GM20431 (cell line): Measurements from ENCODE around the gene CCSER1.

Experiments used
- in situ Hi-C: fragments of 300-500 bp; cut with MseI, MboI; formaldehyde crosslinking; loops from one replicate; pipeline ENCODE4 v1.15.0; 2020; ENCODE audit warnings: low sequenced_read_pairs; ENCODE audit not compliant: unreplicated experiment

The CCSER1 gene

DNA sequence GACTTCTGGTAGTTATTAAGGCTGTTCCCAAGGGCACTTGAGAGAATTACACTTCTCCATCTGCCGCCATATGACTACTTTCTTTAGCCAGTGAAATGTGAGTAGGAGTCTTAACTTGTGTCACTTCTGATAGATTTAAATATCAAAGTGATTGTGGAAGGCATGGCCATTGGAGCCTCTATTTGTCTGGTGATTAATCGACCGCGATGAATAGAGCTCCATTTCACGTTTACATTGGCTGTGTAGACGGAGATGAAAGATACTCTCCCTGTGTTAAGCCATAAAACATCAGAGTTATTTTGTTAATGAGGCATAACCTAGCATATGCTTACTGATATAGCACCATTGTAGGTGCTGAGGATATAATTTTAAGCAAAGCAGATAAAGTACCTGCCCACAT, 852.4 kb downstream of the CCSER1 start:
- in situ Hi-C loops: no loop called here

DNA sequence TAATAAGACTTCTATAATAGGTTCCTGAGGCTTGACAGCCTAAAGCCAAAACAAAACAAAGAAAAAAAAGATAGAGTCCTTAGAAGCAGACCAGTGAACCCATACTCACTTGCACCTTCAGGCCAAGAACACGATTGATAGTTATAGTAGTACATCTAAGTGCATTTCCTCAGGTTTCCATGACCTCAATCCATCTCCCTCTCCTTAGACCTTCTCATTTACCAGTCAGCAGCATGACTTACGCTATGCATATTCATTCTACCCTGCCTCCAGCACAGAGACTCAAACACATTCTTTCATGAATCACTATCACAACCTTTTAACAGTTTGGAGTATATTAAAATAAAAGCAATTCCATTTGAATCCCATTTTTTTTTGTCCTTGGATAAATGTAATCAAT, 855.6 kb downstream of the CCSER1 start:
- in situ Hi-C loops: no loop called here

DNA sequence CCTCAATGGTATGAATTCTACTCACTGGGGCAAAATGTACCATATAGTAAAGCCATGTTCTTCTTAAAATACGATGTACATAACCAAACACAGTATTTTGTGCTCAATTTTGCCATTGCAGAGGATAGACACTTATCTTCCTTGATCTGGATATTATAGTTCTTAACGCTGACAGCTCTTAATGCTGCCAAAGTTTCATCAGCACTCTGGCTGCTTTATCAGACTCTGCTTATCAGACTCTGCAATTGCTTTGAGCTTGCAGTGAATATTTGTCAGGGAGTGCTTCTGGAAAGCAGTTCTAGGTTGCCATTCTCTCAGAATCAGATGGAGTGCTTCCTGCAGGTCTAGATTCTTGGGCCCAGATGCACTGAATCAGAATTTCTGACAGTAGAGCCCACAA, 863.1 kb downstream of the CCSER1 start:
- in situ Hi-C loops: no loop called here

DNA sequence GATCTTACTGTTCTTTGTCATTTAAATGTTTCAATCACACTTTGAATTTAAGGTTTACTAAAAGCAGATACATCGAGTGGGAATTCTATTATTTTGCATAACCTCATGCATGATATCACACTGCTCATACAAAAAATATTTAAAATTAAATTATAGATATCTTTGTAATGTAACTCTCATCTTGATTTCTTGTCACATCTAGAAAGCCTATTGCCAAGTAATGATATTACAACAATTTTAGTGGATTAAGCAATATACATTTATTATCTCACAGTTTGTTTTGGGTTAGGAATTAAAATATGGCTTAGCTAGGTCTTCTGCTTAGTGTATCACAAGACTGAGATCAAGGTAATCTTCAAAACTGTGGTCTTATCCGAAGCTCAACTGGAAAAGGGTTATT, 865.0 kb downstream of the CCSER1 start:
- in situ Hi-C loops: no loop called here

DNA sequence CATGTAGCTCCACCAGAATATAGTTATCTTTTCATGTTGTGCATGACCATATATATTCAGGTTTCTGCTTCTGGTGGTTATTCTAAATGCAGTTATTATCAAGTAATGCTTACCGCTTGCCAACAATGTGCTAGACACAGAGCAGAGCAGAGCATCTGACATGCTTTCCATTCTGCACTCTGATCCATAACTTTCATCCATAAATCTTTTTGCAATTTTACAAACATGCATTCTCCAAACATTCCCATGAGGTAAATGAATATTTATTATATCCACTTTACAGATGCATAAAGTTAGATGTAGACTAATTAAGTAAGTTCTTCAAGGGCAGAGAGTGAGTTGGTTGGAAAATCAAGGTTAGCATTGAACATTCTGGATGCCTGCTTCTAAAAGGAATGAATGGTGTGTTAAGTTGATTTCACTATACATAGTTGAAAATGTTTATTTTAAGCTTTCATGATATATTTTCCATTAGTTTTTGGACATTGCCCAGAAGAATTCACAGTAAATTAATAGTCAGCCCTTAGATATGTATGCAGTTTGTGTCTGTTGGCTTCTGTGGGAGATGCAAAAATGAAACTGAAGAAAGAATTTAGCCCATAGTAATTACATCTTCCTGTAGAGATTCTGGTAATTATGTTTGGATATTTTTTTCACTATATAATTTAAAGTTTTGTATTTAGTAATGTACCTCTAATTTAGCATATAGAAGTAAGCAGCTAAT, 867.8 kb downstream of the CCSER1 start:
- in situ Hi-C loops: no loop called here

DNA sequence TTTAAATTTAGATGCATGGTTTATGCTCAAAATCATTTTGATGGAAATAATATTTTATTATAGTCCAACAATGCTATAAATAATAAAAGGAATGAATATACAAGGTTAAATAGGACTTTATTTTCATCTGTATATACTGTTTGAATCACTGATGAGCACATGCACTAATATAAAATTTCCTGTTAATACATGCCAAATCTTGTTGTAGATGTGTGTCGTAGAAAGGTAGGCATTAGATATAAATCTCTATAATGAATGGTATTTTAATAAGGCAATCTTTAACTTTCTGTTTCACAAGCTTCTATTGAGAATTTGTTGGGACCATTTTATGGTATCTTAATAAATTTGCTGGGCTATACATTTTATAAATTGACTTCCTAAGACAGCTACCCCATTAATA, 868.8 kb downstream of the CCSER1 start:
- in situ Hi-C loops: no loop called here

DNA sequence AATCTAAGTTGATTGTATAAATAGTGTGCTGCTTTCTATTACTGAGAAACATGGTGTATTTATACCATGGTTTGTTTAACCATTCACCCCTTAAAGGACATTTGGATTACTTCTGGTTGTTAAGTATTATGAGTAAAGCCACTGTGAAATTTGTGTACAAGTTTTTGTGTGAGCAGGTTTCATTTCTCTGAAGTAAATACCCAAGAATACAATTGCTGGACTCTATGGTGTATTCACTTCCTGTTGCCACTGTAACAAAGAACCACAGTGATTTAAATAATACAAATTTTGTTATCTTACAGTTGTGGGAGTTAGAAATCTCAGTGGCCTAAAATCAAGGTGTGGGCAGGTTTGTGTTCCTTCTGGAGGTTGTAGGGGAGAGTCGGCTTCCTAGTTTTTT, 869.6 kb downstream of the CCSER1 start:
- in situ Hi-C loops: no loop called here

DNA sequence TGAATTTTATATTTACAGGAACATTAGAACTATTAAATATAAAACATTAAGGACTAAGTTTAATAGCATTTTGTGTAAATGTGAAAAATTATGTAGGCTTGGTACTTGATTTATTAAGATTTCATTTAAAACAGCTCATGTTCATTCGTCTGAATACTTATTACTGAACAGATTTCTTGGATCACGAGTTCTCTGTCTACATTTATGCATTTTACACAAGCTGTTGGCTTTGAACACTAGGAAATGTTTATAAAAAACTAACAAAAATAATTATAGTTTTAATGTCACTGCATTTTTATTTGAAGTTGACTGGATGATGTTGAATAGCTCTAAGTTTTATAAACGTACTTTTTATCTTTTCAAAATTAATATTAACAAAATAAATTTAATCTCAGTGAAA, 888.7 kb downstream of the CCSER1 start:
- in situ Hi-C loops: no loop called here

DNA sequence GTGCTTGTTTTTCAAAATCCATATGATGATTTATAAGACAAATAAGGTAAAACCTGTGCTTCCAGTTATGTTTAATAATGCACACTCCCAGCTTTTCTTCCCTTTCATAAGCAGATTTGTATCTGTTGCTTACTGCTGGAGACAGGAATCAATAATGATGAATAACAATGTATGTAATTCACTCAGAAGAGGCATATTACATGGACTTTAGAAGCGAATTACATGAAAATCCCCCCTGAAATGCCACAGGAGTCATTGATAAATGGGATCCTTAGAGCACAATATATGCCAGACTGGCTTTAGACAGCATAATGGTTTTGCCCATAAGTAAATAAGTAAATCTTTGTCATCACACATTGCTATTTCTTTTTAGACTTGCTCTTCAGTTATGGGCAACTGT, 892.3 kb downstream of the CCSER1 start:
- in situ Hi-C loops: no loop called here

DNA sequence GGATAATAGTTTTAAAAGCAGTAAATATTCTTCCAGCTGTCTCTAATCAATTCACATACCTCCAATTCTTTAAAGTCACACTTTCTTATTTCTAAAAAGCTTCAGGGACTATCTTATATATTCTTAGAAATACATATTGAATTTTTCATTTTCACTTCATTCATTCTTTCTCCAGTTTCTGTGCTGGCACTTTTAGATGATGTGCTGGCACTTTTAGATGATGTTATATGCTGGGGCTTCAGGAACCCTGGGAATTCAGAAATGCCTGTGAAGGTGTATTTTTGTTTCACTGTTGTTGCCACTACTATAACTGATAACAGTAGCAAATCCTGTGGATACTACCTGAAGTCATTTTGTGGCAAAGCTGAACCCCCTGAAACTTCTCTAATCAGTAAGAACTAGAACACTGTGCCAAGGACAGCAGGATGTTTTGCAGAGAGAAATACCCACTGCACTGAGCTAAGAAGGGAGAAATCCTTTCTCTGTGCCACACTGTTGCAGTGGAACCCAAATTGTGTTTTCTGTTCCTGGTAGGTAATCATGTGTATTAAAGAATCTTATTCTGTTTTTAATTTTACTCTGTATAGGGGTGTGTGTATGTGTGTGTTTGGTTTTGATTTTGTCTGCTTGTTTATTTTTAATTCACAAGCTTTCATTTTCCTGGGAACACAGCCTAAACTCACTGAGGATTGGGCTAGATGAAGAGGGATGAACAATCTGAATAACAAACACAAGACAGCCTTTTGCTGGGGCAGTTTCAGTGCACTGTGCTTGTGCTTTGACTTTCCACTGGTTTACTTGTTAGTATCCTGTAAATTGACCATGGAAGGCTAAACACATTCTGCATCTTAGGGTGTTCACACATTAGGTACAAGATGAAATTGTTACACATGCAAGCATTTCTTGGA, 898.3 kb downstream of the CCSER1 start:
- in situ Hi-C loops: no loop called here

DNA sequence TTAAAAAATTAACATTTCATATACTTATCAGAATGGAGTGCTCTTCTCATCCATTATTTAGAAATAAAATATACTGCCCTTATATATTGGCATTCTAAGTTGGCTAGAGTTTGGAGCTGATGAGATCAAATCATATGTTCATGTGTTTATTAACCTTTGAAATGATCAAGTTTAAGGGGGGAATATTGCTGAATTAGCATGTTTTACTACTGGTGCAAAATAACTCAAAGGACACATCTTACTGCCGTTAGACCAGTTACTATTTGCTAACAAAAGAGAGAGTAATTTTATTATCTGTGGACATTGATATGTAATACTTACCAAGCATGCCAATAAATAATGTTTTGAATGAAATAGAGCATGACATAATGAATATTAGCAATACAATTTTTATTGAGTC, 901.0 kb downstream of the CCSER1 start:
- in situ Hi-C loops: no loop called here

DNA sequence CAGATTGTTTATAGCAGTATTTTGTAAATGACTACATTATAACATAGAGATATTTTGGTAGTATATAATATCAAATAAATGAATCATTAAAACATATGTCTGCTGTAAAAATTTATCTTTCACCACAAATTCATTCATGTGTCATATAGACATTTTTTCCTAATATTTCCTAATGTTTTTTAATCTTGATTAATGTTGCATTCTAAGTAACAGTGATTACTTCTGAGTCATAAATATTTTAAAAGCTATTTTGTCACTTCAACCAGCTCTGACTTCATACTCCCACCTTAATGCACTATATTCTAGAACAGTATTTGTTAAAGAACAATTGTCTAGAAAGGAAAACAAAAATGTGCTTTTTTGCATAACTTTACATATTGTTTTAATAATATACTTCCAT, 904.6 kb downstream of the CCSER1 start:
- in situ Hi-C loops: no loop called here

DNA sequence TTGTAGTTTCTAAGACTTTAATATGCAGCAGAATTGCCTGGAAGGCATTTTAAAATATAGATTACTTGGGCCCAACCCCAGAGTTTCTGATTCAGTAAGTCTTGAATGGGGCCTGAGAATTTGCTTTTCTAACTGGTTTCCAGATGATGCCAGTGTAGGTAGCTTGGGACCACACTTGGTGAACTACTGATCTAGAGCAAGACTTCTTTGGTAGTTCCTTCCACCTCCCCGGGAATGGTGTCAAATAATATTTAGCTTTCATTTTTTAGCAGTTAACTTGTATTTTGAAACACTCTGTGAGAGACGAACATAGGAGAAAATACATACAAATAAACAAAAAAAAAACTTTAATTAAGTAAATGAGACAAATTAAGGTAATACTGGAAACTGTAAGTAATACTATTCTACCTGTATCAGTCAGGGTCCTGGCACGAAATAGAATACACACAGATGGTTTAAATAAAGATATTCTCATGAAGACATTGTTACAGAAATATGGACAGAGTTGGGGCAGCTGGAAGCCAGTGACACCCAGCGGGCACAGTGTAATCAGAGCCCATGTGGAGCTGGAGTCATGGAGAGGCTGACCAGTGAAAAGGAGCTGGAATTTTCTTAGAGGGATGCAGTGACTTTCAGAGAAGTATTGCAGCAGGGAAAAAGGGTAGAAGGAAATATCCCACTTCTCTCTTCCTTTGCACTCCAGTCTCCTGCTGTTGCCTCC, 905.7 kb downstream of the CCSER1 start:
- in situ Hi-C loops: no loop called here

DNA sequence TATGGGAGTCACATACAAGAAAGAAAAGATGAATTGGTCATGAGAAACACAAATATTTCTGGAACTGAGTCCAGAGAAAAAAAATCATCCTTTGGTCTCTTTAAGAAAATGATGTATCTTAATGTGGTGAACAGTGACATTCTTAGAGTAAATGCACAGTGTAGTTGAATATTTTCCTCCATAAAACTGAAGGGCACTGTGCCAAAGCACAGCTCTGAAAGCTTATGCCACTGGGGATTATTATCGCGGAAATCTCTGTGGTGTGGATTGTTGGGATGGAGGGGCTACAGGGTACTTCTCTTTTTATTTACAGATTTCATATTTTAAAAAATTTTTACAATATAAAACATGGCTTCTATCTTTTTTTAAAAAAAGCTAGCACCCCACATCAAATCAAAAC, 908.1 kb downstream of the CCSER1 start:
- in situ Hi-C loops: no loop called here

DNA sequence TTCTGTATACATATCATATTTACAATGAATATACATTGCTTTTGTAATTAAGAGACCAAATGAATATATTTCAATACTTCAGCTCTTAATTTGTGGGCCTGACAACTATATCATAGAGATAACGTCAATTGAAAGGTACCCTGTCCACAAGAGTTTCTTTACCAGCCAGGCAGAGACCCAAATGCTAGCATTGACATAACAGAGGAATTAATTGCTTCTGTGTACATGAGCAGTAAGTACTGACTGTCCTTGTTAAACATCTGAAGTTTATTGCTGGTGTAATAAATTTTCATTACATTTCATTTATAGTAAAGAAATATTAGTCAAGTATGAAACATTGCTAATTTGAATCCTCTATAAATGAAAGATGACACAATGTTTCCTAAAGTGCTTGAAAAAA, 910.8 kb downstream of the CCSER1 start:
- in situ Hi-C loops: no loop called here

DNA sequence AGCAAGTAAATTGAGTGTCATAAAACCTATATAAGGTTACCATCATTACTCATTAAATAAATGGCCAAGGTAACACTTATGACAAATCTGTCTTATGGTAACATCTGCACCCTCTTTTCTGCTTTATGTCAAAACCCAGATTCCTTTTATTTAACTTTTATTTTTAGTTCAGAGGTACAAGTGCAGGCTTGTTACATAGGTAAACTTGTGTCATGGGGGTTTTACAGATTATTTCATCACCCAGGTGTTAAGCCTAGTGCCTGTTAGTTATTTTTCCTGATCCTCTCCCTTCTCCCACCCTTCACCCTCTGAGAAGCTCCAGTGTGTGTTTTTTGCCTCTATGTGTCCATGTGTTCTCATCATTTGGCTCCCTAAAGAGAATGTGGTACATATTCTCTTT, 930.7 kb downstream of the CCSER1 start:
- in situ Hi-C loops: no loop called here

DNA sequence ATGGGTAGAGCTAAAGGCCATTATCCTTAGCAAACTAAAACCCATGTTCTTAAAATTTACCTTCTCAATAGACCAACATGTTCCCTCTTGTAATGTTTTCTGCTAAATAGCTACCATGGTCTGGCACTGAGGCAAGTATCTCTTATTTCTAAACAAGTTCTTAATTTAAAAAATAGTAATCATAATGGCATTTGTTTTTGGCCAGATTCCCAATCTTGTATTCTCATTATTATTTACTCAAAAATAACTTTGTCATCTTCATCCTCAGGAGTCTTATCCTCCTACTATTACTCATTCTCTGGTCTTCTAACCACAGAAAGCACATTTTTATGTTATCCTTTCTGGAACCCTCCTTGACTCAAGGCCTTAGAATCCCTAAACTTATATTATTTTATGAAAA, 931.2 kb downstream of the CCSER1 start:
- in situ Hi-C loops: no loop called here

DNA sequence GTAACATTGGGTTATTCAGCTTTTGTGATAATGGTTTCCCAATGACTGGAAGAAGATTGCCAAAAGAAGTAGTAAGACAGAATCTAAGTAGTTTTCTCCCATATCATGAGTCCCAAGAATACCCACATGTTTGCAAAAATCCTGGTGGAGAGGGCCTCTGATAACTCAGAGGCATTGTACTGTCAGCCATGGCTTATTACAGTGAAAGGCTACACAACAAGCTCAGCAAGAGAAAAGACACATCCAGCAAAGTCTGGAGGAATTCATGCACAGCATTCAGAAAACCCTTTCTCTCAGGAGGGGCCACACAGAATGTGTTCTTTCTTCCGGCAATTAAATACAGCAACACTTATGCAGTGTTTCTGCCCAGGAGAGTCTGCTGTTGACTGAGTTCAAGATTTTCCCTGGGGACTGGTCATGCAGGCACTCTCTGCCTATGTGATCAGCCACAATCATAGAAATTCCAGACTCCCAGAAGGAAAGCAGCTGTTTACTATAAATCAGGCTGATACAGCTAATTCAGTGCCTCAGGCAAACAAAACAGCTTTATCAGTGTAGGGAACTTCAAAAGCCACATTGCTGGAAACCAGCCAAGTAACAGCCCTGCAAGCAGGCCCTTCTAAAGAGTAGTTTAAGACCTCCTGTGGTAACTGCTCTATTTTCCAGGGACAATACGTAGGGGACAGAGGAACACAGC, 937.1 kb downstream of the CCSER1 start:
- in situ Hi-C loops: no loop called here

DNA sequence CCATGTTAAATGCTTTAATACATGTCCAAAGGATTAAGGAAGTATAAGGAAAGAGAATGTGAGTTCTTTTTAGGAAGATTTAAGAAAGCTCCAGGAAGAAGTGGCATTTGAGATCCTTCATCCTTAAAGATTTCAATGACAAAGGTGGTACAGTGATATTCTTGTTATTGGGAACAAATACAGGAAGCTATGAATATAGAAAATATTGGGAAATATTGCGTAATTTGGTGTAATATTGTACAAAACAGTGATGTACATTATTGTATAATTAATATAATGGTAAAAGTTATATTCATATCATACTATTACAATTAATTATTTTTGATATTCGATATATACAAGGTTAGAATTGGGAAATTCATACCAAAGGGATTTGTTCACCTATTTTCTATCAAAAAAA, 937.9 kb downstream of the CCSER1 start:
- in situ Hi-C loops: no loop called here

DNA sequence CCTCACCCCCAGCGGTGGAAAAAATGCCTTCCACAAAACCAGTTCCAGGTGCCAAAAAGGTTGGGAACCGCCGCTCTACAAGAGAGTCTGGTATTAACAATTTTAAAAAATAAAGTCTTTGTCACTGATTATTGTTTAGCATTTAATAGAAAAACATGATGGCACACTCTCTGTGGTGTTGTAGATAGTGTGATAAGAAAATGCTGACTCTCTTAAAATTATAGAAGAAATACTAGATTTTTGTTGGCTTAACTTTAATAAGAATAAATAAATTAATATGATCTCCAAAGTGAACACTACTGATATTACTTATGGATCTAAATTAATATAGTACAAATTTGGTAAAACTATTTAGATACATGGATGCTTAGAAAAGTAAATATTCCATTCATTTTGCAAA, 943.5 kb downstream of the CCSER1 start:
- in situ Hi-C loops: no loop called here
